GM21367 (cell line): ENCODE measurements around the gene FIP1L1.
"Not testable (repeated sequence)": the region's sequence is repeated elsewhere in the genome, so short reads cannot be mapped to it uniquely, and the experiment has no call there.

Experiments used
- ATAC-seq: cut with Tn5 transposase; IDR thresholded peaks from one replicate; pipeline ENCODE4 v1.9.1; 2021; ENCODE audit not compliant: unreplicated experiment

The FIP1L1 gene

DNA sequence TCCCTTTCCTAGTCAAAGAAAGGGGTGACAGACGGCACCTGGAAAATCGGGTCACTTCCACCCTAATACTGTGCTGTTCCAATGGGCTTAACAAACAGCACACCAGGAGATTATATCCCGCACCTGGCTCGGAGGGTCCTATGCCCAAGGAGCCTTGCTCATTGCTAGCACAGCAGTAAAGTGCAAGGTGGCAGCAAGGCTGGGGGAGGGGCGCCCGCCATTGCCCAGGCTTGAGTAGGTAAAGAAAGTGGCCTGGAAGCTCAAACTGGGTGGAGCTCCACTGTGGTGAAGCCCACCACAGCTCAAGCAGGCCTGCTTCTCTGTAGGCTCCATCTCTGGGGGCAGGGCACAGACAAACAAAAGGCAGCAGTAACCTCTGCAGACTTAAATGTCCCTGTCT lies 89.1 kb downstream of the FIP1L1 start:
- not testable (repeated sequence) for ATAC-seq

DNA sequence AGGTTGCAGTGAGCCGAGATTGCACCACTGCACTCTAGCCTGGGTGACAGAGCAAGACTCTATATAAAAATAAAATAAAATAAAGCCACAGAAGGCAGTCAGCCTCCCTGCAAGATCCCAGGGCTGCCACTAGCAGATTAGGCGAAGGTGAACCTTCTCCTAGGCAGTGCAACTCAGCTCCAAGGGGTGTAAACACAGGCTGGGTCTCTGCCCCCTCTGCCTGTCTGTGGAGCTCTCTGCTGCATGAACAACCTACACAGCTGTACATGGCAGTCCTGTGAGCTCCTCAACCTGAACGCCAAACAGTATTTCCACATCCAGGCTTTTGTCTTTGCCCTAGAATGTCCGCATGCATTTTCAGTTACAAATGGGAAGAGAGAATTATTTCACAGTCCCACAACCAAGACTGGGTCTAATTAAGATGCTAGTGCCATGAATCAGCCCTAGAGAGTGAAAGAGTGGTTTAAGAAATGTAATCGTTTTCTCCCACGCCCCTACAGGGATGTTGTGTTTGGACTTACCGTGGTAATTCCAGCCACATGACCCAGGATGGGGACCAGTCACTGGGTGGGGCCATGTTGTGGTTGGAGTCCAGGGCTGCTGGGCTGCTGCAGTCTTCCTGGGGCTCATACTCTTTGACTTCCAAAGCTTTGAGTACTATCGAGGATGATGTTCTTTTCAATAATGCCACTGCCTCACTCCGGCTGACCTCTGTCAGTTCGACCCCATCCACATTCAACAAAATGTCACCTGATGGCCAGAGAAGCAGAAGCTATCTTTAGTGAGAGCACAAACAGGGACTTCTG lies 99.0 kb downstream of the FIP1L1 start:
- no peak for ATAC-seq

DNA sequence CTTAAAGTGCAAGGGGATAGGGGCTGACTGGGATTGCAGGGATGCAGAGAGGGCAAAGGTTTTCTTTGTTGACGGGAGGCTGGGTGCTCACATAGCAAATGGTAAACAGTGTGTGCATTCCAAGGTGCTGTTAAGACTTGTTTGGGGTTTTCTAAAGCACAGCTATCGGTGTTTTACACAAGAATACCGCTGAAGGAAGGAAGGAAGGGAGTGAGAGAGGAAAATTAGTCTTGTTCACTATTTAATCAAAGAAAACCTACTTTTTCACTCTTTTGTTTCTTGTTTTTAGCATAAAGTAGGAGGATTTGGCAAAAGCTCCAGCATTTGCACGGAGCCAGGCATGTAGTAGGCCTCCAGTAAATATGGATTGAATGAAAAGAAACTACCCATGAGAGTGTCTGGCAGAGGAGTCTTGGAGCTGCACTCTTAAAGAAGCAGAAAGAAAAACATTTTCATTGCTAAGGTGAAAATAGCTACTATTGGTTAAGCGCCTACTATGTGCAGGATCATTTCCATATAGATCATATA lies 99.7 kb downstream of the FIP1L1 start:
- ATAC-seq = no peak

DNA sequence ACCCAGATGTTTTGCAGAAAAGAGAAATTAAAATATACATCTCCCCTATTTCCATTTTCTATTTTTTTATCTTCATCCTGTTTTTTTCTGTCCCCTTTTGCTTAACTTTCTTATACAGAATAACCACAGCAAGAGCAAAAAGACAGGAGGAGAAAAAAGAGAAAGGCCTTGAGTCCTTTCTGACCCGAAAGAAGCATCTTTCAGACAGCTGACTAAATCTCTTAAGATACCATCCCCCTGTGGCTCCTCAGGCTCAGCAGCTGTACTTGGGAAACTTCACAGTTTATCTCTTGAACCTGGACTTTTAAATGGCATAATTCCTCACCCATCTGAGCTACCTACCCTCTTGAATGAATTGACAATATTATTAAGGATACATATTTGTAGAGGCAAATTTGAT lies 100.2 kb downstream of the FIP1L1 start:
- ATAC-seq = no peak

DNA sequence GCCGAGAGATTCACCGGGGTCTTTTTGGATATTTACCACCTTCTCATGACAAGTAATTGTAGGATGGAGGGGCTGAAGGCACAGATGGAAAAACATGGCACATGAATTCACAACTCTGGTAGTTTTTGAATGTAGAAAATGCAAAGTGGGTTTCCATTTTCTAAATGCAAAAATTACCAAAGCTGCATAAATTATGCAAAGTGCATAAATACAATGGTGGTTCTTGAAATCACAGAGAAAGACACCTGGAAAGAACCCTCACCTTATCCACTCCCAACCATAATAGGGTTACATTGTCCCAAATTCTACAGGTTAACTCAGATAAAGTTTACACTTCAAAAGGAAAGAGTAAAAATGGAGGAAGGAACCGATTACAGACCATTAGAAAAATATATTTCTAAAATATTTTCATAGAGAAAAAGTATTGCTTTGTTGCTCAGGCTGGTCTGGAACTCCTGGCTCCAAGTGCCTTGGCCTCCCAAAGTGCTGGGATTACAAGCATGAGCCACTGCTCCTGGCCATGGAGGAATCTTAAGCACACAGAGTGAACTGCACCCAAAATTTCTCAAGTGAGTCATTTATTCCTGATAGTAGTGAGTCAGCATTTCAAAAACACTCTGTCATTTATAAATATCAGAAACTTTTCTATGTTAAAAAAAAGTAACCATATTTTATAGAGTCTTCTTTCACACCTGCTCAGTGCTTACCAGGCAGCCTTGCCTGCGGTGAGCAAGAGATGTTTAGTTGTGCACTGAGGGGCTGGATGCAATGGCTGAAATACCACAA lies 101.4 kb downstream of the FIP1L1 start:
- no peak for ATAC-seq

DNA sequence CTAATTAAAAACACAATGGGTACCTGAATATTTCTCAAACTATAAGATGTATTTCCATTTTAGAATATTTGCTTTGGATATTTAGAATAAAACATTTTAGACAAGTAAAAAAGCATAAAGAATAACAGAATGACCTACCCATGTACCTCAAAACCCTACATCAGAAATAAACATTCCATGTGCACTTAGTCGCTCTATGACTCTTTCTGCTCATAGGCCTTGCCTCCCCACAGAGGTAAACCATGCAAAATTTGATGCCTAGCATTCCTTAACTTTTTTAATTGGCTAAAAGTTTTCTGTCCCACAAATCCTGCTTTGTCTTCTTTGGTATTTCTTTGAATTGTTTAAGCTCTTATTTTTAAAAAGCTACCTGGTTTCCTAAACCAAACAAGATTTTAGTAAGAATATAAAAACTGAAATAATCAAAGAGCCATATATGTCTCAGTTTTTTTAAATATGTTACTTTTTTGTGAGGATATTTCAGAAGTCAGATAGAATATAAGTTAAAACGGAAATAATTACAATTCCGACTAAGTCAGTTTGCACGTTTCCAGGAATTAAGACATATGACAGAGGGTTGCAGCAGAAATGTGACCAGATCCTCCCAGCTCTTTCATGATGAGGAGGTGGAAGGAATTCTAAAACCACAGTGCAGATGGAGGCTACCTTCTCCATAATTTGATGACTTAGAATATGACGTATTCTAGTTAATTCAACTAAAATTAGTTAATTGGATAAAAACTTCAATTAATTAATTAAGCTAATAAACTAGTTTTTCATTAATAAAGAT lies 102.5 kb downstream of the FIP1L1 start:
- ATAC-seq = no peak

DNA sequence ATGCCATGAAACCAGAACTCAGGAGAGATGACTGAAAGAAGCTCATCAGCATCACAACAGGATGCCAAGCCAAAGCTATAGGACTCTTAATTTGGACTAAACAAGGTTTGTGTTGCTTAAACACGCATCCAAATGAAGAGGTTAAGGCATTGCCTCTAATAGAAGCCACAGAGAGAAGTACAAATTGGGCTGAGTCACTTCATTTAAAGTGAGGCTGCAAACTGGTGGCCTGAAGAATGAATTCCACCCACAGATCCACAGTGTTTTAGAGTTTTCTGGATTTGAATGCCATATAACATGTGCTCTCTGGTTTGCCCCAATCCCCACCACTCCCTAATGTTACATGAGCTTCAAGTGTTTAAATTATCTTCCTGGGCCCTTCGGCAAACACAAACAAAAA lies 103.5 kb downstream of the FIP1L1 start:
- ATAC-seq = no peak

DNA sequence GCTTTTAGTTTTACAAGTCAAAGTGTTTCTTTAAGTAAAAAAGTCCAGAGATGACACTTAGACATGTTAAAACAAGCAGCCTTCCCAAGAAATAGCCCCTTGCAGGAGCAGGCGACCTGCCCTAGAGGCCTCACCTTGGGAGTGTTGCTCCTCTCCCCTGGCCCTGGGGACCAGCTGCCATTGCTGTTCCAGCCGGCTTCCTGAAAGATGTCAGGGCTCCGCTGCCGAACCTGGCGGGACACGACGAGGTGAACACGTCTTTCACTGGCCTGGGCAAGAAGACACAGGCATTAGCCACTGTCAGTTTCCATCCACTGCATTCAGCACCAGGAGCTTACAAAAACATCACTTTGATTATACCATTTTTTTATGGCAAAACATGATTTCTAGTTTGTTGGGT lies 104.1 kb downstream of the FIP1L1 start:
- no peak for ATAC-seq

DNA sequence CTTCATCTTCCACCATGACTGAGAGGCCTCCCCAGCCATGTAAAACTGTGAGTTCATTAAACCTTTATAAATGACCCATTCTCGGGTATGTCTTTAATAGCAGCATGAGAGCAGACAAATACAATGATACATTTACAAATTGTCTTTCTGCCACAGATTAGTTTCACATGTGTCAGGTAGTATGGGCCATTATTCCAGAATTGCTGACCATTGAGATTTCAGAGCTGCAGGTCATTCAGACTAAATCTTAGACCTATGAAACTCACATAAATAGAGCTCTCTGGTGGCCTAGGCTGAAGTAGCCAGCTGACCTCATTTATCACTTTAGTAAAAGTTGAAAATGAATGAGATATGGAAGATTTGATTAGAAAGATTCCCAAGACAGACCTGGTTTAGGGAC lies 105.8 kb downstream of the FIP1L1 start:
- no peak for ATAC-seq

DNA sequence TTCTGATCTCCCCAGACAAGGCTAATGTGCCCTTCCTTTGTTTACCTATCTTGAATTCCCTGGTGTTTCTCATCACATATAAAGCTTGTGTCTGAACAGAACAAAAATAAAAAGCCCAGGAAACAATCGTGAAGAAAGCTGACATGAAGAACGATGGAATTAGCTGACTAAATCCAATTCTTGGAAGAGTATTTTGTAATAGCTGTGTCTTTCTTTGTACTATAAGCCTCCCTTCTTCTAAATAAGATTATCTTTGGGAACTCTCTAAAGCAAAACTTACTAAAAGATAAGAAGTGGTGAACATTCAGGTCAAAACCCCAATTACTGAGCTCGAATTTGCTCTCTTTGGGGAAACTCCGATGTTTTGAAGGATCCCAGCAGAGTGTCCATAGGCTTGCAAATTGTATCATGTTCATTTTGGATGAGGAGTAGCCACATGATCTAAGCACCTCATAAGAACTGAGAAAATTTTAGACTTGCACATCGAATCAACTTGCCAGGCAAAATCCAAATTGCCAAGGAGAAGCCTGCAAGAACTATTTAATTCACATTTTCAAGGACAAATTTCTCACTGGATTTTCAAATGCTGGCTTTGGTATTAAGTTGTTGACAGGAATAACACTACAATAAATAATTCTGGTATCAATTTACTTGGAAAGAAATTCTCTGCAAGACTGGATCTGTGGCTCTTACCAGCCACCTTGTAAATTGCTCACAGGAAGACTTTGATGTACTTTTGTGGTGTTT lies 107.6 kb downstream of the FIP1L1 start:
- ATAC-seq = no peak

DNA sequence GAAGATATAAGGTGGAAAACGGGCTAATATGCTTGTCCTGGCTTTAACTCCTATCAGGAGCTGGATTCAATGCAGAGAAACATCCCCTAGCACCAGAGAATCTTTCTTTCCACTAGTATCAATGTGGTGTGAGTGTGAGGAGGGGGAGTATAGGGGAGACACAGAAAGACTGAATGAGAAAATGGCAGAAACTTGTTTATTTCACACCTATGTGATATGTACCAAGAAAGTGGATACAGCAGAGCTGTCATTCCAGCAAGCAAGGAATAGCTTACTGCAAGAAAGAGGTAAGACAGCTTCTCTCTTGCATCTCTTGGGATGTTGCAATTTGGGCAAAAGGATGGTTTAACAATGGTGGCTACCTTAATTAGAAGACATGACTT lies 108.2 kb downstream of the FIP1L1 start:
- ATAC-seq = no peak

DNA sequence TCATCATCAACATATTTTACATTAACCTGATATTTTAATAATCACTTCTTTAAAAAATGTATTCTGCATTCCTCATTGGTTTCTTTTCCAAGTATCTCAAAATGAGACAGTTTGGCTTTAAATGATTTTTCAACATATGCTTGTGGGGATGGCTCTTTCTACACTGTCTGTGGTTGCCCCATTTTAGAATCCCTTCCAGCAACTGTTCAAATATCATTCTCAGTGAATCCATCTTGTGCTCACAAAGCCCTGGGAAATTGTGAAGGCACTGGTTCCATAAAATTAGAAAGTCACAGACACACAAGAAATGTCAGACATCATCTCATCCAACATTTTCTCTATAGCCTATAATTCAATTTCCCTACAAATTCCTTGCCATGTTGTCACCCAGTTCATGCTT lies 110.3 kb downstream of the FIP1L1 start:
- ATAC-seq = no peak

DNA sequence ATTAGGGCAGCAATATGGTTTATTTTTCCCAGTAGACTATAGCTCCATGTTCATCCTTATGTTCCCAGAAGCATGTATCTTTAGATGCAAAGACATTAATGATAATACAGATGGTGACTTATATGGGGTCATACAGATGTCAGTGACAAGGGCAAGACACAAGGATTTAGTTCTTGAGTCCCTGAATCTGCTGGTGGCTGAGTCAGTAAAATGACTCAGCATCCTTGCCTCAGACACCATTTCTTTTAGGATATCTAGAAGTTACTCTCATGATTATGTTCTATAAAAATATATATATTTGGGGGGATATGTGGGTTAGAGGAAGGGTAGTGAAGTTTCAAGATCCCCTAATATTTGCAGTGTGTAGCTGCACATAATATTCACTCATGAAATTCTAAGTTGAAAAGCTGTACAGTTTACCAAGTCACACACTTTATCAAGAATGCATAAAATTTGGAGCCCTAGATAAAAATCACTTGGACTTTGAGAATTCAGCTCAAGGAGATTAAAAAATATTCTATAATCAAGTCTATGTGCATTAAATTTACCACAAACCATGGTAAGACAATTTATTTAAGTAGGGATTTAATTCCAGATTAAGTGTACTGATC lies 111.9 kb downstream of the FIP1L1 start:
- no peak for ATAC-seq

DNA sequence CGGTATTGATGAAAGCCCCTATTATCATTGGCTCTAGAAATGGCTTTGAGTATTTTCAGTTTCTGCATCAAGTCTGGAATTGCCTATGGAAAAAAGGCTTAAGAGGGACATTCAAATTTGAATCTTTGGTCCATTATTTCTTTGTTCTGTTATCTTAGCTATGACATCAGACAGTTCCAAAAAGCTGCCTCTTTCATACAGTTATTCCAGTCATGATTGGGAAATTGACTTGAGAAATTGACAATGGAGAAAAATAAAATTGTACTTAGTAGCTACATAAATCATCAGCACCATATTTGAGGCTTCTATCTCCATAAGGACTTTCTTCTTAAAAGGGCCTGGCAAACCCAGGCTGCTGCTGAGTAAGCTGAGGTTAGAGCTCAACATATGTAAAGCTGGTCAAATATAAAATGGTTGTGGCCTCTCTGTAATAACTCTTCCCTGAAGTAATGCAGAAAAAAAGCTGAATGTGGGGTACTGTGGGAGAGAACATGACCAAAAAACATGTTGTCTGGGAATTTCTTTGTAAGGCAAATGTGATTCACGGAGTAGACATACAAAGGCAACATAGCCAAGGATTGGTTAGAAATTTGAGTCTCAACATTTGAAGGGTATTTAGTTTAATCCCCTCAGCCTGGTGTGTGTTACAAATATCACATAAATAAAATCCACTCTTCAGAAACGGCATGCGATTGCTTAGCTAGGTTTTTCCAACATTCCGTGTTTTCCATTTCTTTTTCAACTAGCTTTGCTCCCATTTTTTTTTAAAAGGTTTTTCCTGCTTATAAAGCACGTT lies 112.9 kb downstream of the FIP1L1 start:
- ATAC-seq = no peak

DNA sequence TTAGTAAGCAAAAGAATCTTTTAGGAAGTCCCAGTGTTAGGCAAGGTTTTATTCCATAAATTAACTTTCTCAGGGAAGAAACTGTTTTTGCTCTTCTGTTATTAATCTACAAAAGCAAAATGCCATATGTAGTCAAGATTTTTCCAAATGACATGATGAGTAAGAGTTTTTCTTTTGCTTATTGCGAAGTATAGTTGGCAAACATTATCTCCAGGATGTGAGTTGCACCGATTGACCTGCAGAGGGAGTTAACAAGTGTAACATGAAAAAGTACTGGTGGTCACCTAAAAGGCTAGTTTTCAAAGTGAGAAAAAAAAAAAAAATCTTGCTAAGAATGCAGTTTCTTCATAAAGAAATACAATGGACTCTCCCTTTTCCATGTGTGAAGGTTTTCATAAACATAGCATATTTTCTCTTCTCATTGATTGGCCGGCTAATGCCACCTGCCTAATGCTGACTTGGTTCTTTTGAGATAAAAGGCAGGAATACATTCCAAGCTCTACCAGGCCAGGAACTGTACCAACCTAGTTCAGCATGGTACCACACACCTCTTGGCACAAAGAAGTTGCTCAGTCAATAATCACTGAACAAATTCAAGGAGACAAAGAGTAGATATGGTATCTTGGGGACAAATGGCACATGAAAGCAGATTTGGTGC lies 113.7 kb downstream of the FIP1L1 start:
- no peak for ATAC-seq

DNA sequence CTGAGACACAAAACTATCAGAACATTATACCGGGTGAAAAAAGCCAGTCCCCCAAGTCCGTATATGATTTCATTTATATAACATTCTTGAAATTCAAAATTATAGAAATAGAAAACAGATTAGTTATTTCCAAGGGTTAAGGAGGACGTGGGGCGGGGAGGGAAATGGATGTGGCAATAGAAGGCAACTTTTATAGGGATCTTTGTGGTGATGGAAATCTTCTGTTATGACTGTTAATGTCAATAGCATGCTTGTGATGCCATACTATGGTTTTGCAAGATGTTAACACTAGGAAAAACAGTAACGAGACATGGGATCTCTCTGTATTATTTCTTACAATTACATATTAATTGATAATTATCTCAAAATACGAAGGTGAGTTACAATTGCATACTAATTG lies 117.4 kb downstream of the FIP1L1 start:
- no peak for ATAC-seq

DNA sequence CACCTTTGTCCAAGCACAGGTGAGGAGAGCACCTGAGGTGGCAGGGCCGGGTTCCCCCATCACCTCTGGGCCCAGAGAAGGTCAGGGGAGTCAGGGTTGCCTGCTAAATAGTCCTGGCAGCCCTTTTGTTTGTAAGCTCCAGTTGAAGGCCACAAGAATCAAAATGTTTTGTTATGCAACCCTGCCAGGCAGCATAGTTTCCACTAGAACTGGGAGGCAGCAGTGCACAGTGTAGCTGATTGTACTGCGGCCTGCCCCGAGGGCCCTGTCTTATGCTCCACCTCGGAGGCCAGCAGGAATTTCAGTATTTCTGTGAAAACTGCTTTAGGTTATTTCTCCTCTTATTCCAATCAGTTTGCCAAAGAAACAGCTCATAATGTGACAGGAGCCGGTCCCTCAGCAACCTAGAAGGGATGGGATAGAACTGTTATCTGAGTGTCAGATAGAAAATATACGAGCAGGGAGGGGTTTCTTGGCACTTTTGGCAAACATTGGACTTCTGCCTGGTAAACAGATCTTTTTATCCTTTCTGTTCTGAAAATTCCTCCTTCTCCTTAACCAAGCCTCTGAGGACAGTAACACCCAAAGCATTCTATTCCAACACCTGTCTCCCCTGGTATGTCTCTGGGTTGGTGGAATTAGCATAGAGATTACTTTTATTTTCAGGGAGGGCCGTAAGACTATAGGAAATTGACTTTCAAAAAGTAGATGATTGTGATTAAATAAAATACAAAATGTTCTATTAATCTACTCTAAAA lies 120.2 kb downstream of the FIP1L1 start:
- ATAC-seq = no peak

DNA sequence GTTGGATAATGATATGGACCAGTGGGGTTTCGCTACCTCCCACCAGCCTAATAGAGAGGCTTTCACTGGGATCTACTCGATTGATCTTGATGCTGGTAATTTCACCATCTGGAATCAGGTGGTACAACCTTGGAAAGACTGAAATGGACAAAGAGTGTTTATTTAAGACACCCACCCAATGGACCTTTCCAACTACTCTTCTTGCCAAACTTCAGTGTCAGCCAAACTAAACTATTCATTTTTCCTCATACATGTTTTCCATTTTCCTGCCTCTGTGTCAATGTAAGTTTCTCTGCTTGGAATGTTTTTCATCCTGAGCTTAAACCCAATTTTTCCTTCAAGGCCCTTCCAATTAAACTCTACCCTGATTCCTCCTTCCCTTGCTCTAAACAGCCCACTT lies 121.3 kb downstream of the FIP1L1 start:
- no peak for ATAC-seq
